RPMI8226 (cell line): ENCODE results near the gene PDRG1.
A peak's percentile ranks its signal among the peaks of the same experiment; 100 is the strongest.
"Not testable (repeated sequence)": the region's sequence is repeated elsewhere in the genome, so short reads cannot be mapped to it uniquely, and the experiment has no call there.

Experiments used
- DNase-seq: peaks from one replicate; pipeline ENCODE4 v3.0.0-alpha.2; 2015

Gene PDRG1

GRCh38 chr20:31966991-31967655 is 15.3 kb upstream of the PDRG1 start:
- DNase-seq = no peak

- DNase-seq = no peak
These were observed 12.0 kb upstream of the PDRG1 start for GRCh38 chr20:31963889-31964288.

- no peak for DNase-seq
These were observed 10.9 kb upstream of the PDRG1 start for GRCh38 chr20:31962761-31963160.

- peak; percentile 43 for DNase-seq
These were observed 5.0 kb upstream of the PDRG1 start for GRCh38 chr20:31956556-31957526.

GRCh38 chr20:31954500-31954899 is 2.7 kb upstream of the PDRG1 start:
- DNase-seq = no peak

- DNase-seq = no peak
These were observed 1.8 kb upstream of the PDRG1 start for GRCh38 chr20:31953556-31954148.

GRCh38 chr20:31951203-31951529 is 680 bp downstream of the PDRG1 start:
- DNase-seq = no peak

- DNase-seq = no peak
These were observed 1.8 kb downstream of the PDRG1 start for GRCh38 chr20:31949877-31950646.

GRCh38 chr20:31948008-31948407 is 3.8 kb downstream of the PDRG1 start:
- DNase-seq = no peak

GRCh38 chr20:31945785-31946184 is 6.1 kb downstream of the PDRG1 start:
- DNase-seq = no peak

GRCh38 chr20:31945319-31945718 is 6.5 kb downstream of the PDRG1 start:
- no peak for DNase-seq

GRCh38 chr20:31943052-31943471 is 8.8 kb downstream of the PDRG1 start:
- DNase-seq = no peak

- no peak for DNase-seq
These were observed 12.2 kb downstream of the PDRG1 start for GRCh38 chr20:31939661-31940060.

- DNase-seq = no peak
These were observed 14.0 kb downstream of the PDRG1 start for GRCh38 chr20:31937820-31938219.

GRCh38 chr20:31936420-31936819 is 15.4 kb downstream of the PDRG1 start:
- DNase-seq = no peak

GRCh38 chr20:31934968-31935764 is 16.7 kb downstream of the PDRG1 start:
- no peak for DNase-seq

- no peak for DNase-seq
These were observed 17.4 kb downstream of the PDRG1 start for GRCh38 chr20:31934491-31934890.

GRCh38 chr20:31933698-31934097 is 18.1 kb downstream of the PDRG1 start:
- DNase-seq = no peak

- no peak for DNase-seq
These were observed 21.1 kb downstream of the PDRG1 start for GRCh38 chr20:31930779-31931178.

GRCh38 chr20:31929631-31930030 is 22.2 kb downstream of the PDRG1 start:
- not testable (repeated sequence) for DNase-seq

GRCh38 chr20:31927627-31928159 is 24.2 kb downstream of the PDRG1 start:
- peak; percentile 30 for DNase-seq

- DNase-seq = no peak
These were observed 25.4 kb downstream of the PDRG1 start for GRCh38 chr20:31926493-31926892.
